BE2C (cell line): ENCODE results near the gene BRAT1.
"Not testable (repeated sequence)": the region's sequence is repeated elsewhere in the genome, so short reads cannot be mapped to it uniquely, and the experiment has no call there.

Experiments used
- DNase-seq: peaks from one replicate; pipeline ENCODE4 v3.0.0-alpha.2; 2020
- H3K27me3 ChIP-seq: fragments of 250-450 bp; sonication (Bioruptor Pico); 2 replicates; pipeline ENCODE4 v1.5.1; 2020; ENCODE audit warnings: mild to moderate bottlenecking
- H3K36me3 ChIP-seq: fragments of 250-450 bp; sonication (Bioruptor Pico); 2 replicates; pipeline ENCODE4 v1.5.1; 2020; ENCODE audit warnings: mild to moderate bottlenecking
- H3K4me1 ChIP-seq: fragments of 250-450 bp; sonication (Bioruptor Pico); 2 replicates; pipeline ENCODE4 v1.5.1; 2020
- H3K4me3 ChIP-seq: 2 replicates; pipeline ENCODE4 v1.5.1; 2011; ENCODE audit warnings: low read depth, low read length
- H3K9me3 ChIP-seq: fragments of 250-450 bp; sonication (Bioruptor Pico); 2 replicates; pipeline ENCODE4 v1.5.1; 2020
- TF ChIP-seq, protein P1 (sequence below): IDR thresholded peaks from 2 replicates; pipeline ENCODE4 v1.5.1; 2012; ENCODE audit warnings: mild to moderate bottlenecking, low read depth, low read length

BRAT1 gene

DNA sequence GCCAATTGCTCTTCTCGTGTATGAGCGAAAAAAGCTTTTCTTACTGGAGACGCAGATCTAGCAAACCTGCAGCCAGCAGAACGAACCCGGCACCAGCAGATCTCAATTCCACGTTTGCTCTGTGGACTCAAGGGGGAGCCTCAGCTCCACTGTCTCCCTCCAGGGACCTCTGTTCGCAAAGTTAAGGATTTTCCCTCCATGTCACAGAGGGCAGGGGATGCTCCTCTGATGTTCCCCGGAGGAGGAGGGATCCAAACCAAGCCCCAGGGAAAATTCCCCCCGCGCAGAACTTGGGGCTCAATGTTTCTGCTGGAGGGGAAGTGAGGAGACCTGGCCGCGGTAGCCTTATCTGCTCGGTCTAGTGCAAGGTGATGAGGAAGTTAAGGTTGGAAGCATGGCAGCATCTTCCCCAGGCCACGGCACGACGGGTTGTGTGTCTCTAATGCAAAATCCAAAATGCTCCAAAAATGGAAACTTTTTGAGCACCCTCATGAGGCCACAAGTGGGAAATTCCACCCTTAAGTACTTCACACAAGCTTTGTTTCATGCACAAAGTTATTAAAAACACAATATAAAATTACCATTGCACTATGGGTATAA, 12.5 kb upstream of the BRAT1 start:
- TF ChIP-seq, protein P1, sequence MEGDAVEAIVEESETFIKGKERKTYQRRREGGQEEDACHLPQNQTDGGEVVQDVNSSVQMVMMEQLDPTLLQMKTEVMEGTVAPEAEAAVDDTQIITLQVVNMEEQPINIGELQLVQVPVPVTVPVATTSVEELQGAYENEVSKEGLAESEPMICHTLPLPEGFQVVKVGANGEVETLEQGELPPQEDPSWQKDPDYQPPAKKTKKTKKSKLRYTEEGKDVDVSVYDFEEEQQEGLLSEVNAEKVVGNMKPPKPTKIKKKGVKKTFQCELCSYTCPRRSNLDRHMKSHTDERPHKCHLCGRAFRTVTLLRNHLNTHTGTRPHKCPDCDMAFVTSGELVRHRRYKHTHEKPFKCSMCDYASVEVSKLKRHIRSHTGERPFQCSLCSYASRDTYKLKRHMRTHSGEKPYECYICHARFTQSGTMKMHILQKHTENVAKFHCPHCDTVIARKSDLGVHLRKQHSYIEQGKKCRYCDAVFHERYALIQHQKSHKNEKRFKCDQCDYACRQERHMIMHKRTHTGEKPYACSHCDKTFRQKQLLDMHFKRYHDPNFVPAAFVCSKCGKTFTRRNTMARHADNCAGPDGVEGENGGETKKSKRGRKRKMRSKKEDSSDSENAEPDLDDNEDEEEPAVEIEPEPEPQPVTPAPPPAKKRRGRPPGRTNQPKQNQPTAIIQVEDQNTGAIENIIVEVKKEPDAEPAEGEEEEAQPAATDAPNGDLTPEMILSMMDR: peak; percentile 79
- no peaks in the 10 kb centered on the region for H3K9me3 ChIP-seq
- no peaks in the 10 kb centered on the region; the same call in 1 of the 2 replicates for H3K36me3 ChIP-seq
- H3K4me1 ChIP-seq: no peaks in the 10 kb centered on the region; the same call in 1 of the 2 replicates
- no peaks in the 10 kb centered on the region for H3K27me3 ChIP-seq
- no peak overlapping the region for H3K4me3 ChIP-seq
- DNase-seq: peak; percentile 53

DNA sequence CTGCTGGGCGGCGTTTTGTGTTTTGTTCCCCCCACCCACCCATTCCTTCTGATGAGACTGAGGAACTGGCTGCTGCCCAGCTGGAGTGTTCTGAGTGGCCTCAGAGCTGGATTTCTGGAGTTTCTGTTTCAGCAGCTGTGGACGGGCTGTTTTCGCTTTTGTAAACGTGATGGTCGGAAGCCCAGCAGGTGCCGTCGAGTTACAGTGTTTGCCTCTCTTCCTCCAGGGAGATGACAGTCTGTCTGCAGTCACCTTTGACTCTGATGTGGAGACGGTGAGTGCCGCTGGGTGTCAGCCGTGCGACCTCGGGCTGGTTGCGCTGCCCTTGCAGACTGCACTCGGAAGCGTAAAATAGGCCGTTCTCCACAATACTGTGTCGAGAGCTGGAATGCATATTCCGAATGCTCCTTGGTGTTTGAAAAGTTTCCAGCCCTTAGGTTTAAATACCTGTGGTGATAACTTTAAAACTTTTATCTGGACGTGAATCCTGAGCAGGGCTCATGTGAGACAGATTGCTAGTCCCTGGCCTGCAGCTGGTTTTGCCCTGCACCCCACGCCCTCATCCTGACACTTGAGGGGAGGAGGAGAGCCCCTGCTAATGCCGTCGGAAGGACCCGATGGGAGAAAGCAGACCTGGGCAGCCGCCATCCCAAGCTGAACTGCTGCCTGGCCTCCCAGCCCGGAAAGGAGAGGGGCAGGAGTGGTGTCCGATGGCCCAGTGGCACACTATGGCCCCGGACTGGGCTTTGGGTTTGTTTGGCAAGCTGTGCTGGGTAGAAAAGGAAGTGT, 11.8 kb upstream of the BRAT1 start:
- H3K4me3 ChIP-seq: no peak overlapping the region
- H3K9me3 ChIP-seq: no peaks in the 10 kb centered on the region
- H3K27me3 ChIP-seq: no peaks in the 10 kb centered on the region
- no peak for DNase-seq
- H3K36me3 ChIP-seq: no peaks in the 10 kb centered on the region
- TF ChIP-seq, protein P1: no peak
- no peaks in the 10 kb centered on the region; the same call in 1 of the 2 replicates for H3K4me1 ChIP-seq

DNA sequence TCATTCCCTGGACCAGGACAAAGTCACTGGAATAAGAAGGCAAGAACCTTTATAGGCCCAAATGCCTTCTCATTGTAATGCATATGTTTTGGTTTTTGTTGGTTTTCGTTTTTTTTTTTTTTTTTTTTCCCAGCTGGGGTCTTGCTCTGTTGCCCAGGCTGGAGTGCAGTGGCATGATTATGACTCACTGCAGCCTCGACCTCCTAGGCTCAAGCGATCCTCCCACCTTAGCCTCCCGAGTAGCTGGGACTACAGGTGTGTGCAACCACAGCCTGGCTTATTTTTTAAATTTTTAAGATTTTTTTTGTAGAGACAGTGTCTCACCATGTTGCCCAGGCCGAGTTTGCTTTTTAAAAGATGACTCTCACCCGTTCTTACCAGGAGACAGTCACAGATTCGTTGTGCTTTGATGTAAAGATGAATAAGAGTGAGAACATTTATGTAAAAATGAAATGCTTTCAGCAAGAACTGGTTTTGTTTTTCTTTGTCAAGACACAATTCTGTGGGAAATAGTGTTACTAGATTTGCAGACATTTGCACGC, 11.1 kb upstream of the BRAT1 start:
- H3K4me1 ChIP-seq: no peaks in the 10 kb centered on the region; the same call in 1 of the 2 replicates
- no peaks in the 10 kb centered on the region for H3K36me3 ChIP-seq
- H3K9me3 ChIP-seq: no peaks in the 10 kb centered on the region
- no peaks in the 10 kb centered on the region for H3K27me3 ChIP-seq
- H3K4me3 ChIP-seq: no peak overlapping the region
- TF ChIP-seq, protein P1: no peak
- no peak for DNase-seq

DNA sequence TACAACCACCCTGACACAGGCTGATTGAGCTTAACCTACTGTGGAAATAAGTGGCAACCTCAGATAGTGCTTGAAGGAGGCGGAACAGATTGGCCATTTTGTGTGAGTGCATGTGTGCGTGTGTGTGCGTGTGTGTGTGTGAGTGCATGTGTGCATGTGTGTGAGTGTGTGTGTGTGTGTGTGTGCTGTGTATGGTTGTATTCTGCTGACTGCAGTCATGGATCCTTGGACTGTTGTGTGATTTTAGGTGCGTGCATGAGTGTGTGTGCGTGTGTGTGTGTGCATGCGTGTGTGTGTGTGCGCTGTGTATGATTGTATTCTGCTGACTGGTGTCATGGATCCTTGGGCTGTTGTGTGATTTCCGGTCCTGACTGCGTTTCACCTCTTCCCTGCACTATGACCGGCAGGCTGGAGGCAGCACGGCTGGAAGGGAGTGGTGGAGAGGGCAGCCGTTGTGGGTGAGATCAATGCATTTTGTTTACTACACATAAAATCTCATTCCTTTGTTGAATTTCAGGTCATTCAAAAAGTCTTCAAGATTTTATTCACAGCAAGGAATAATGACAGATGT, 9.7 kb upstream of the BRAT1 start:
- H3K27me3 ChIP-seq: no peaks in the 10 kb centered on the region
- no peaks in the 10 kb centered on the region for H3K9me3 ChIP-seq
- TF ChIP-seq, protein P1: no peak
- no peaks in the 10 kb centered on the region; the same call in 1 of the 2 replicates for H3K4me1 ChIP-seq
- no peak overlapping the region for H3K4me3 ChIP-seq
- no peak for DNase-seq
- H3K36me3 ChIP-seq: no peaks in the 10 kb centered on the region

DNA sequence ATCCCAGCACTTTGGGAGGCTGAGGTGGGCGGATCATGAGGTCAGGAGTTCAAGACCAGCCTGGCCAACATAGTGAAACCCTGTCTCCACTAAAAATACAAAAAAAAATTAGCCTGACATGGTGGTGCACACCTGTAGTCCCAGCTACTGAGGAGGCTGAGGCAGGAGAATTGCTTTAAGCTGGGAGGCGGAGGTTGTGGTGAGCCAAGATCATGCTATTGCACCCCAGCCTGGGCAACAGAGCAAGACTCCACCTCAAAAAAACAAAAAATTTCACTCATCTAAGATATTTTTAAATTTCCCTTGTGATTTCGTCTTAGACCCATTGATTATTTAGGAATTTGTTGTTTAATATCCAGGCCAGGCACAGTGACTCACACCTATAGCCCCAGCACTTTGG, 8.6 kb upstream of the BRAT1 start:
- not testable (repeated sequence) for H3K36me3 ChIP-seq, H3K27me3 ChIP-seq, DNase-seq, H3K4me1 ChIP-seq, H3K4me3 ChIP-seq, H3K9me3 ChIP-seq

DNA sequence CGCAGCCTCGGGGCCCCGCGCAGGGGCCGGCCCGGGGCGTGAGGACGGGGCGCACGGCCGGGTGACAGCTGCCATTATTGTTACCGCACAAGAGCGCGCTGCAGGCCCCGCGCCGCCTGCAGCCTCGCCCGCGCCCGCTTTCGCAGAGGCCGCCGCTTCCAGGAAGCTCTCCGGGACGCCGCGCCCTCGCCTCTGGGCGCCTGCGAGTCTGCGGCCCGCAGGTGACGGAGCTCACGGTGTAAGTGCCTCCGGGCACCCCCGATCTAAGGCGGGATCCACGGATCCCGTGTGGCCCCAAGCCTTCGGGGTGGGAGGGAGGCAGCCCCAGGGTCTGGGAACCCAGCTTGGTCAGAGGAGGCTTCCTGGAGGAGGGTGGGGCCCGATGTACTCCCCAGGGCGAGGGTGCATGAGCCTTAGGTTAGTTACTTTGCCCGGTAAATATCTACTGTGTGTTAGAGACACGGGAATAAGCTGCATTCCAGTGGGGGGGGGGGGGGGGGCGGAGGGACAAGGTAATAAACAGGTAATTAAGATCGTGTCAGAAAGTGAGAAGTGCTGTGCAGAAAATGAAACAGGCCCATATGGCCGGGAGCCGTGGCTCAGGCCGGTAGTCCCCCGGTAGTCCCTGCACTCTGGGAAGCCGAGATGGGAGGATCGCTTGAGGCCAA, 4.1 kb upstream of the BRAT1 start:
- H3K4me3 ChIP-seq: peak overlapping the region; percentile 73
- peak; percentile 28 for DNase-seq
- H3K9me3 ChIP-seq: no peaks in the 10 kb centered on the region
- H3K36me3 ChIP-seq: no peaks in the 10 kb centered on the region
- TF ChIP-seq, protein P1: no peak
- no peaks in the 10 kb centered on the region for H3K4me1 ChIP-seq
- H3K27me3 ChIP-seq: no peaks in the 10 kb centered on the region
